ENCODE results near the gene DGKI. TPM values are rescaled to one million over a fixed set of nuclear protein-coding genes. Genes with fewer than 3 reads are reported as not detected.

Gene DGKI
- total RNA-seq, 6 experiments from 2014 or later: 1.2 to 2.2 (median 1.6) TPM

GRCh38 chr7:137682596-137682995 lies 164.2 kb downstream of the DGKI start:
- H3K27ac Mint-ChIP-seq: peak overlapping the region; percentile 87
- H3K4me3 Mint-ChIP-seq: peak overlapping the region; percentile 68
- TF ChIP-seq CTCF (IDR thresholded peaks at IDR 0.05): no peak
- peaks cover 71% of the 10 kb centered on the region for H3K4me1 Mint-ChIP-seq (ENCODE audit: low read depth)
- peak; percentile 74 for DNase-seq
- H3K9me3 Mint-ChIP-seq: no peaks in the 10 kb centered on the region
- no peaks in the 10 kb centered on the region; the same call in 1 of the 2 replicates for H3K27me3 Mint-ChIP-seq (ENCODE audit: insufficient read depth)
- no peaks in the 10 kb centered on the region for H3K36me3 Mint-ChIP-seq (ENCODE audit: low read depth)

GRCh38 chr7:137681657-137682562 lies 164.9 kb downstream of the DGKI start:
- H3K9me3 Mint-ChIP-seq: no peaks in the 10 kb centered on the region
- peak; percentile 86 for DNase-seq
- TF ChIP-seq CTCF (IDR thresholded peaks at IDR 0.05): no peak
- no peaks in the 10 kb centered on the region; the same call in 1 of the 2 replicates for H3K27me3 Mint-ChIP-seq (ENCODE audit: insufficient read depth)
- peak overlapping the region; percentile 87 for H3K27ac Mint-ChIP-seq
- H3K4me1 Mint-ChIP-seq (ENCODE audit: low read depth): peaks cover 64% of the 10 kb centered on the region
- H3K4me3 Mint-ChIP-seq: peak overlapping the region; percentile 68
- H3K36me3 Mint-ChIP-seq (ENCODE audit: low read depth): no peaks in the 10 kb centered on the region

- H3K36me3 Mint-ChIP-seq (ENCODE audit: low read depth): no peaks in the 10 kb centered on the region
- H3K27ac Mint-ChIP-seq: no peak overlapping the region
- peaks cover 30% of the 10 kb centered on the region for H3K4me1 Mint-ChIP-seq (ENCODE audit: low read depth)
- no peak for TF ChIP-seq CTCF (IDR thresholded peaks at IDR 0.05)
- no peaks in the 10 kb centered on the region; the same call in 1 of the 2 replicates for H3K27me3 Mint-ChIP-seq (ENCODE audit: insufficient read depth)
- H3K4me3 Mint-ChIP-seq: no peak overlapping the region
- DNase-seq: no peak
- no peaks in the 10 kb centered on the region for H3K9me3 Mint-ChIP-seq
These were observed 172.0 kb downstream of the DGKI start for GRCh38 chr7:137674551-137675409.

GRCh38 chr7:137674048-137674447 lies 172.7 kb downstream of the DGKI start:
- Mint-ChIP-seq H3K27me3 (ENCODE audit: insufficient read depth) (no peaks in the 10 kb centered on the region; the same call in 1 of the 2 replicates), H3K9me3 (no peaks in the 10 kb centered on the region), H3K27ac (no peak overlapping the region), H3K4me1 (ENCODE audit: low read depth) (peaks cover 37% of the 10 kb centered on the region), H3K4me3 (no peak overlapping the region), H3K36me3 (ENCODE audit: low read depth) (no peaks in the 10 kb centered on the region)
- TF ChIP-seq CTCF (IDR thresholded peaks at IDR 0.05): no peak
- no peak for DNase-seq

- Mint-ChIP-seq H3K27me3 (ENCODE audit: insufficient read depth) (no peaks in the 10 kb centered on the region), H3K36me3 (ENCODE audit: low read depth) (no peaks in the 10 kb centered on the region), H3K4me1 (ENCODE audit: low read depth) (peaks cover 59% of the 10 kb centered on the region), H3K4me3 (no peak overlapping the region), H3K27ac (no peak overlapping the region), H3K9me3 (no peaks in the 10 kb centered on the region)
- TF ChIP-seq CTCF (IDR thresholded peaks at IDR 0.05): no peak
- no peak for DNase-seq
These were observed 174.9 kb downstream of the DGKI start for GRCh38 chr7:137671920-137672319.

Data from HFFc6 (cell line).